Measurements from ENCODE around the gene LAMA1.
"Not testable (repeated sequence)": the region's sequence is repeated elsewhere in the genome, so short reads cannot be mapped to it uniquely, and the experiment has no call there.

Gene LAMA1

GRCh38 chr18:6947338-6948030, 170.1 kb downstream of the LAMA1 start:
- DNase-seq: no peak

- DNase-seq: no peak
Observed at GRCh38 chr18:6943143-6943542, 174.5 kb downstream of the LAMA1 start.

GRCh38 chr18:6942742-6943141, 174.9 kb downstream of the LAMA1 start:
- no peak for DNase-seq

- no peak for DNase-seq
Observed at GRCh38 chr18:6941996-6942395, 175.6 kb downstream of the LAMA1 start.

- DNase-seq: no peak
Observed at GRCh38 chr18:6940451-6940850, 177.1 kb downstream of the LAMA1 start.

DNA sequence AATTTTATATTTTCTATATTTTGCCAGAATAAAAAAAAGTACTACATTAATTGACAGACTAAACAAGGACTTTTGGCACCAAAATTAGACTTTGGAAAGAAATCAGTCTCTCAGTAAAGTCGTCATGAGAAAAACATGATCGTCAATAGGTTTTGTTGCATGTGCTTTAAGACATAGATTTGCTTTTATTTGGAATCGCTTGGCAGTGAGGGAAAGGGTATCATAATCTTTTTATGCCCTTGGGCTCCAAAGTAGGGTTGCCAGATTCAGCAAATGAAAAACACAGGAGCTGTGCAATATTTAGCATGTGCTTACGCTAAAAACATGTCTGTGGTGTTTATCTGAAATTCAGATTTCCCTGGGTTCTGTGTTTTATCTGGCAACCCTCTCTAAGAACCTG, 177.6 kb downstream of the LAMA1 start:
- DNase-seq: no peak

GRCh38 chr18:6938403-6938802, 179.2 kb downstream of the LAMA1 start:
- DNase-seq: not testable (repeated sequence)

DNA sequence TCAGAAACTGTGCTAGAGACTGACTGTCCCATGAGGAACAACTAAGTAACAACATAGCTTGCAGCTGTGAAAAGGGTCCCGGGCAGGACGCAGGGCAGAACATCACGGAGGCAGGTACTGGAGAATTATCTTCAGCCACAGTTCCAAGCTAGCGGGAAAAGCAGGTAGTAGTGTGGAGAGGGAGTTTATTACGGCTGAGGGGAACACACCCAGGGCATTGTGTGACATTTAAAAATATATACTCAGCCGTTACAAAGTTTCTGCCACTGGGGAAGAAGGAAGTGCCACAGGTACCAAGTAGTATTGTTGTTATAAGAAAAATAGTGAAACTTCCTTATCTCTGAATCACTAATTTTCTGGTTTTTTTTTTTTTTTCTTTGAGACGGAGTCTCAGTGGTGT, 179.6 kb downstream of the LAMA1 start:
- no peak for DNase-seq

GRCh38 chr18:6934859-6935258, 182.7 kb downstream of the LAMA1 start:
- DNase-seq: no peak

DNA sequence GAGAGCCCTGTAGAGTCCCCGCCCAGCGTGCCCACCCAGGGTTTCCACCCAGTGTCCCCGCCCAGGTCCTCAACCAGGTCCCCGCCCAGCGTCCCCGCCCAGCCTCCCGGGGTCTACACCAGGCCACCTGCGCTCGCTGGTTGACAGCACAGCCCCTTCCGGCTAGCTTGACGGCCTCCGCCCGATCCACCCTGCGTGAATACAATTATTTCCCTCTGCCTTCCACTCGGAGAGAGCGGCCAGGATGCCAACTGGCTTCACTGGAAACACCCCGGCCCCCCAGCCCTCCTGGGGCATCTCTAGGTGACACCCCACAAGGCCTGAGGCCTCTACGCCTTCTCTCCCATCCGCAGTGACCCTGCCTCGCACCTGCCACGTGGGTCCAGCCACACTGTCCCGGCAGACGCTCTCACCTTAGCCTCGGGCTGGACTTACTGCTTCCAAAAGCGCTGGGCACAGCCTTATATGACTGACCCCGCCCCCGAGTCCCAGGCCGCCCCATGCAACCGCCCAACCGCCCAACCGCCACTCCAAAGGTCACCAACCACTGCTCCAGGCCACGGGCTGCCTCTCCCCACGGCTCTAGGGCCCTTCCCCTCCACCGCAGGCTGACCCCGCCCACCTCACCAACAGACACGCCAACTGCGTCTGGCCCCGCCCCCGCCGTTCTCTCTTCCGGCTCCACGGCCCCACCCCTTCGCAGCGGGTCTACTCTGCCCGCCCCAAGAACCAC, 188.1 kb downstream of the LAMA1 start:
- no peak for DNase-seq

DNA sequence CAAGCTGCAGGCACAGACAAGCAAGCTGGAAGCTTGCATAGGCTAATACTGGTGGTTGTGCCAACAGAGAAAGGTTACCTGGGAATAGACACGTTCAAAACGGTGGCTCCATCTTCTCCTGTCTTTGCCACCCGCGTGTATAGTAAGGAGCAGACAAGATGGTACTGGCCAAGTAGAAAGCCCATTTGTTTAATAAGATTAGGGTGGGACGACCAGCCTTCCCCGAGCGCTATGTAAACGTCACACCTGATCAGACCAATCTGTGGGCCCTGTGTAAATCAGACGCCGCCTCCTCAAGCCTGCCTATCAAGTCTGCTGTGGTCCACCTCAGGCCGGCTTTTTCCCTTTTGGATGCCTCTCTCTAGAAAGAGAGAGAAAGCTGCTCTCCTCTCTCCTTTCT, 189.2 kb downstream of the LAMA1 start:
- DNase-seq: no peak

DNA sequence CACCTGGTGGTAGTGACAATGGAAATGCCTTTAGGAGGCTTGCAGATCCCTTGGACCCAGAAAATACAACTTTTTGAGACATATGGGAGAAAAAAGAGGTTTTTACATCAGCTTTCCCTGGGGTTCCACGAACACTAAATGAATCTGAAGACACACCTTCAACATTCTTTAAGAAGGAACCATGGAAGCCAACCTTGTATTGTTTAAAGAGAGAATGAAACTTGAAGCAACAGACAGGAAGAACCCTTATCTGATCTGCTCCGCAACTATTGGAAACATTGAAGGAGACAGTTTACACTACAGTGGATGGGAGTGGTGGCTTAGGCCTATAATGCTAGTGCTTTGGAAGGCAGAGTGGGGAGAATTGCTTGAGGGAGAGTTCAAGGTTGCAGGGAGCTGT, 190.4 kb downstream of the LAMA1 start:
- DNase-seq: no peak

- no peak for DNase-seq
Observed at GRCh38 chr18:6923220-6923619, 194.4 kb downstream of the LAMA1 start.

- DNase-seq: no peak
Observed at GRCh38 chr18:6921571-6921970, 196.0 kb downstream of the LAMA1 start.

DNA sequence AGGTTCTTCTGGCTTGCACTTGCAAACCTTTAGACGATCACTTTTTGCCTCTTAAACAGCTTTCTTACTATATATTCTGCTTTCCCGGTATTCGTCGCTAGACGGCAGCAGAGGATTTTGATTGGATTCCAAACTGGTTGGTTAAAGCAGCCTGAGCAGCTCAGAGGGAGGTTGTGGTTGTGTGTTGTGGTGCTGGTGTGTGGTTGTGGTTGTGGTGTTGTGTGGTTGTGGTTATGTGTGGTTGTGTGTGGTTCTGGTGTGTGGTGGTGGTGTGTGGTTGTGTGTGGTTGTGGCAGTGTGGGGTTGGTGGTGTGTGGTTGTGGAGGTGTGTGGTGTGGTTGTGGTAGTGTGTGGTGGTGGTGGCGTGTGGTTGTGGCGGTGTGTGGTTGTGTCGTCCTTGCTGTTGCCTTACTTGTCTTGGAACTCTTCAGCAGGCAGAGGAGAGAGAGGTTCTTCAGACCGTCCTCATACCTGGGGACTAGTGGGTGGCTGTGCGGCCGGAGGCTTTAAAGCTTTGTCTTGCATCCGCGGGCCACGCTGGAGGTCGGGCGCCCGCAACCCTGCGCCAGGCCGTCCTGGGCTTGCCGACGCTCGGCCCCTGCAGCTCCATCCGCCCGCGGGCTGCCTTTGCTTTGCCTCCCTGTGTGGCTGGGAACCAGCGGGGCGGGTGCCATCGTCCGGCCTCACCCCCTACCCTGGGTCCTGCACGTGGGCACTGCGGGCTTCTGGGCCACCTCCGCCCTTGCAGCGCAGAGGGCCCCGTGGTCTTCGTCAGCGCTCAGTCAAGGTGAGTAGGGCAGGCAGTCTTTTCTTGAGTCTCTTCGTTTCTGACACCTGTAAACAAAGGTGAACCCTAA, 197.3 kb downstream of the LAMA1 start:
- DNase-seq: no peak

GRCh38 chr18:6917072-6917471, 200.5 kb downstream of the LAMA1 start:
- DNase-seq: no peak

- DNase-seq: no peak
Observed at GRCh38 chr18:6901286-6901926, 216.2 kb downstream of the LAMA1 start.

GRCh38 chr18:6891788-6892187, 225.8 kb downstream of the LAMA1 start:
- DNase-seq: no peak
